Left ventricle myocardium inferior (tissue), 1 donor: ENCODE measurements around the gene CDYL2. TPM values are rescaled to one million over a fixed set of nuclear protein-coding genes. Genes with fewer than 3 reads are reported as not detected.

Source experiments
- DNase-seq: peaks from one replicate; pipeline ENCODE4 v3.0.0-alpha.2; 2020
- H3K27ac ChIP-seq: fragments of 200-600 bp; replicated peaks from 2 replicates; pipeline ENCODE4 v1.8.0; 2021
- H3K27me3 ChIP-seq: fragments of 200-600 bp; 2 replicates; pipeline ENCODE4 v1.8.0; 2021; ENCODE audit warnings: low read depth
- H3K36me3 ChIP-seq: fragments of 200-600 bp; 2 replicates; pipeline ENCODE4 v1.8.0; 2021
- H3K4me1 ChIP-seq: fragments of 200-600 bp; 2 replicates; pipeline ENCODE4 v1.8.0; 2021
- H3K4me3 ChIP-seq: fragments of 200-600 bp; 2 replicates; pipeline ENCODE4 v1.8.0; 2021; ENCODE audit warnings: mild to moderate bottlenecking, moderate library complexity
- H3K9me3 ChIP-seq: fragments of 200-600 bp; replicated peaks from 2 replicates; pipeline ENCODE4 v1.8.0; 2021
- intact Hi-C: fragments of 100-400 bp; cut with micrococcal nuclease; formaldehyde crosslinking; loops from one replicate; pipeline ENCODE4 v1.11.0; 2022
- total RNA-seq: library from RNA; stranded (reverse); fragmentation: NEBNext Ultra II Directional; extraction: Animal tissue kit (Norgen Biotek cat#: 25700); gene quantifications from one replicate; pipeline ENCODE4 v1.2.1, GENCODE V29; 2021
- TF ChIP-seq, protein P1 (sequence below): fragments of 200-600 bp; IDR thresholded peaks from 2 replicates; pipeline ENCODE4 v1.8.0; 2021; ENCODE audit warnings: antibody characterized with exemption, mild to moderate bottlenecking, borderline replicate concordance
- donor health status: DM: no; HTN: yes; CAD: no; lungs with severe emphysema.

CDYL2 gene
- total RNA-seq, 1 donor from 2014 or later: 3.2 TPM

DNA sequence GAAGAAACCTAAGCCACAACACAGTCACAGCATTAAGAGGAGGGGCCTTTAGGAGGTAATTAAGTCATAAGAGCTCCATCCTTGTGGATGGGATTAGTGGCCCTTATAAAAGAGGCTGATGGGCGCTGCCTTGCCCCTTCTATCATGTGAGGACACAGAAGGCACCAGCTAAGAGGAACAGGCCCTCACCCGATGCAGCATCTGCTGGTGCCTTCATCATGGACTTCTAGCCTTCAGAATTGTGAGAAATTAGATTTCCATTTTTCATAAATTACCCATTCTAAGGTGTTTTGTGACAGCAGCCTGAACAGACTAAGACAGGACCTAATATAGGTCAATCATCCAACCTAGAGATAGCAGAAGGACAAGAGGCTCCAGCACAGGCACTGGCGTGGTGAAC, 120.8 kb downstream of the CDYL2 start:
- Histone ChIP-seq H3K9me3 (peaks cover 5% of the 10 kb centered on the region), H3K27ac (no peak overlapping the region), H3K27me3 (no peaks in the 10 kb centered on the region), H3K4me3 (no peak overlapping the region), H3K4me1 (no peaks in the 10 kb centered on the region), H3K36me3 (no peaks in the 10 kb centered on the region)
- TF ChIP-seq, protein P1, sequence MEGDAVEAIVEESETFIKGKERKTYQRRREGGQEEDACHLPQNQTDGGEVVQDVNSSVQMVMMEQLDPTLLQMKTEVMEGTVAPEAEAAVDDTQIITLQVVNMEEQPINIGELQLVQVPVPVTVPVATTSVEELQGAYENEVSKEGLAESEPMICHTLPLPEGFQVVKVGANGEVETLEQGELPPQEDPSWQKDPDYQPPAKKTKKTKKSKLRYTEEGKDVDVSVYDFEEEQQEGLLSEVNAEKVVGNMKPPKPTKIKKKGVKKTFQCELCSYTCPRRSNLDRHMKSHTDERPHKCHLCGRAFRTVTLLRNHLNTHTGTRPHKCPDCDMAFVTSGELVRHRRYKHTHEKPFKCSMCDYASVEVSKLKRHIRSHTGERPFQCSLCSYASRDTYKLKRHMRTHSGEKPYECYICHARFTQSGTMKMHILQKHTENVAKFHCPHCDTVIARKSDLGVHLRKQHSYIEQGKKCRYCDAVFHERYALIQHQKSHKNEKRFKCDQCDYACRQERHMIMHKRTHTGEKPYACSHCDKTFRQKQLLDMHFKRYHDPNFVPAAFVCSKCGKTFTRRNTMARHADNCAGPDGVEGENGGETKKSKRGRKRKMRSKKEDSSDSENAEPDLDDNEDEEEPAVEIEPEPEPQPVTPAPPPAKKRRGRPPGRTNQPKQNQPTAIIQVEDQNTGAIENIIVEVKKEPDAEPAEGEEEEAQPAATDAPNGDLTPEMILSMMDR: no peak
- intact Hi-C loops: no loop called here
- DNase-seq: no peak

DNA sequence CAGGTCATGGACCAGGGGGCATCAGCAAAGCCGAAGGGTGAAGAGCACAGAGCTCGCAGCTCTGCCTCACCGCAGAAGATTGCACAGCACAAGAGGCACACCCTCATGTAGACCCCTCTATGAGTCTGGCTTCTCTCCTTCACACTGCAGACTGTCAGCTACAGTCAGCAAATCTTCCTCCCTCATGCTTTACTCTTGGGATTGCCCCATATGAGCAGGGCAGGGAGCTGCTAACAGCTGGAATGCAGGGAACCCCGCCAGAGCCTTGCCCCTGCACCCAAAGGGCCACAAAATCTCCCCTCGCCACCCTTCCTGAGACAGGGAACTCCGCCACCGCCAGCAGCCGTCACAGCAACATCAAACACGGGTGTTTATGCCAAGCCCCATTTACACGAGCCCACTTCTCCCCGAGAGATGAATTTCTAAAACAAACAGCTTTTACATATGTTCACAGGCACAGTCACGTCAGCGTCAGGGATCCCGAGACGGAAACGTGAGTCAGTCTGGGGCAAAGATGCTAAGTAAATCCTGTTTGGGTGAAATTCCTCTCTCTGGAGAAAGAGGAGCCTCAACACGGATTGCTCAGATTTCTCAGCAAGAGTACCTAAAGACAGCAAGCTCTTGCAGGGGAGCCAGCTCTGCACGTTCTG, 121.9 kb downstream of the CDYL2 start:
- H3K36me3 ChIP-seq: no peaks in the 10 kb centered on the region
- H3K4me1 ChIP-seq: no peaks in the 10 kb centered on the region
- H3K27me3 ChIP-seq: no peaks in the 10 kb centered on the region
- no peak overlapping the region for H3K4me3 ChIP-seq
- H3K9me3 ChIP-seq: peaks cover 5% of the 10 kb centered on the region
- H3K27ac ChIP-seq: no peak overlapping the region
- intact Hi-C loops: no loop called here
- no peak for DNase-seq
- TF ChIP-seq, protein P1: no peak

DNA sequence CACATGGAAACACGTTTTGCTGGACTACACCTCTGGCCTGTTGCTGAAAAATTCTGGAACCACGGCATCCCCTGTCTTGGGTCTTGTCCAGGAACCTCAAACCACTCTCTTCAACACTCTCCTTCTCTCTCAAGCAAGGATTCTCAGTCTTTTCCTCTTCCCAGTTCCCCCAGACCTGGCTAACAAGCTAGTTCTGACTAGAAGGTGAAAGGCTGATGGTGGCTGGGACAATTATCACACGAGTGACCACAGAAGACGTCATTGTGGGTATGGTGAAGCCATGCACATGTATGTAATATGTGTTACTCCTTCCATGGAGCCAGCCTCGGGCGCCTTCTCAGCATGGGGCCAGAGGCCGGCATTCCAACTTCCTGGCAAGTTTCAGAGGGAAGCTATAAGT, 123.0 kb downstream of the CDYL2 start:
- intact Hi-C loops: no loop called here
- Histone ChIP-seq H3K4me1 (no peaks in the 10 kb centered on the region), H3K36me3 (no peaks in the 10 kb centered on the region), H3K27me3 (no peaks in the 10 kb centered on the region), H3K4me3 (no peak overlapping the region), H3K27ac (no peak overlapping the region), H3K9me3 (peaks cover 8% of the 10 kb centered on the region)
- TF ChIP-seq, protein P1: no peak
- no peak for DNase-seq

DNA sequence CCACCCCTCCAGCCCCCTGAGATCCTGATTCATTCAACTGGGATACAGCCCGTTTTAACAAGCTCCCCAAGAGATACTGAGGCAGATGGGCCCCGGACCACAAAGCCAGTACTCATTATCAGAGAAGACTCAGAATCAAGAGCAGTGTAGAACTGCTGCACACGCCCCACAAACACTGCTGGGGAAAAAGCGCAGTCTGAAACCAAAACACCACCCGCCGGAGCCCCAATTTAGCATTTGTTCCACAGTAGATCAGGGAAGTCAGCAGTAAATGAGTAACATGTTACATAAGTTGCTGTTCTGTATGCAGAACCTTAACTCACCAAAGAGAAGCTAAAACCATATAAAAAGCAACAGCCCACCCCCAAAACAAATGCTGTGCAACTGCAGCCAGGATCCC, 123.6 kb downstream of the CDYL2 start:
- H3K4me3 ChIP-seq: no peak overlapping the region
- H3K27ac ChIP-seq: no peak overlapping the region
- intact Hi-C loops: no loop called here
- peaks cover 4% of the 10 kb centered on the region for H3K4me1 ChIP-seq
- H3K9me3 ChIP-seq: peaks cover 8% of the 10 kb centered on the region
- no peak for DNase-seq
- no peaks in the 10 kb centered on the region for H3K27me3 ChIP-seq
- no peaks in the 10 kb centered on the region for H3K36me3 ChIP-seq
- TF ChIP-seq, protein P1: no peak

DNA sequence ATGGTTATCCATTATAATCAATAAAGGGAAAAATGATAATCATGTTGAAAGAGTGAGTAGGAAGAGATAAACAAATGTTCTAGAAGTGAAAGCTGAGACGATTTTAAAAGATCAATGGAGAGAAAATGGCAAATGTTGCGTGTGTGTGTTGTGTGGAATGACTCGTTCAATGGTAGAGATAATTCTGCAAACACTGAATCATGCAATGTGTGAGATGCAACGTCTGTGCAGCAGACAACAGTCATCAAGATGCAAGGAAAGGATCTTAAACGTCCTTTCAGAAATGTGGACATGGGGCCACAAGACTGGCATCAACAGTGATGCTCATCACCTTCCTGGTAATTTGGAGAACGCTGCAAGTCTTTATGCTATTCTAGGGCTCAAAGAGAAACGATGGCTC, 124.4 kb downstream of the CDYL2 start:
- Histone ChIP-seq H3K27me3 (no peaks in the 10 kb centered on the region), H3K4me3 (no peak overlapping the region), H3K27ac (no peak overlapping the region), H3K9me3 (peaks cover 8% of the 10 kb centered on the region), H3K4me1 (peaks cover 4% of the 10 kb centered on the region), H3K36me3 (no peaks in the 10 kb centered on the region)
- TF ChIP-seq, protein P1: no peak
- intact Hi-C loops: no loop called here
- no peak for DNase-seq

DNA sequence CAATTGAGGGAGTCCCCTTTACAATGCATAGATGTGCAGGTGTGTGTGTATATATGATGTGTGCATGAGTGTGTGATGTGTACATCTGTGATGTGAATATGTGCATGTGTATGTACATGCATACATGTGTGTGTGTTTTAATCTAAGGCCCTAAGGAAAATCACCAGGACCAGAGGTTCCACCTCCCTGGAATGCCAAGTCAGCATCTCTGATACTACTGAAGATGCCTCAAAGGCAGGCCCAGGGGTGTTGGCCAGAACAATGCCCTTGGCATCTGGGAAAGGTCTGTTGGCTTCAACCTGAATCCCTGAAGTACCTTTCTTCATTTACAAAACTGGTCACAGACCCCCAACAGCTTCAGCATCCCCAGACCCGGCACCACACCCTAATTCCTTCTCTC, 129.5 kb downstream of the CDYL2 start:
- Histone ChIP-seq H3K27me3 (no peaks in the 10 kb centered on the region), H3K4me1 (peaks cover 4% of the 10 kb centered on the region), H3K4me3 (no peak overlapping the region), H3K27ac (no peak overlapping the region), H3K9me3 (peaks cover 8% of the 10 kb centered on the region), H3K36me3 (no peaks in the 10 kb centered on the region)
- no peak for DNase-seq
- intact Hi-C loops: no loop called here
- TF ChIP-seq, protein P1: no peak
